ENCODE measurements around the gene PTTG1IP. TPM values are rescaled to one million over a fixed set of nuclear protein-coding genes. Genes with fewer than 3 reads are reported as not detected.

Gene PTTG1IP
- total RNA-seq, 6 experiments from 2014 or later: 241 to 290 (median 277) TPM

- H3K4me3 Mint-ChIP-seq: no peak overlapping the region
- DNase-seq: no peak
- peaks cover 20% of the 10 kb centered on the region for H3K27me3 Mint-ChIP-seq (ENCODE audit: insufficient read depth)
- no peaks in the 10 kb centered on the region for H3K4me1 Mint-ChIP-seq (ENCODE audit: low read depth)
- no peaks in the 10 kb centered on the region for H3K36me3 Mint-ChIP-seq (ENCODE audit: low read depth)
- TF ChIP-seq, protein P1, sequence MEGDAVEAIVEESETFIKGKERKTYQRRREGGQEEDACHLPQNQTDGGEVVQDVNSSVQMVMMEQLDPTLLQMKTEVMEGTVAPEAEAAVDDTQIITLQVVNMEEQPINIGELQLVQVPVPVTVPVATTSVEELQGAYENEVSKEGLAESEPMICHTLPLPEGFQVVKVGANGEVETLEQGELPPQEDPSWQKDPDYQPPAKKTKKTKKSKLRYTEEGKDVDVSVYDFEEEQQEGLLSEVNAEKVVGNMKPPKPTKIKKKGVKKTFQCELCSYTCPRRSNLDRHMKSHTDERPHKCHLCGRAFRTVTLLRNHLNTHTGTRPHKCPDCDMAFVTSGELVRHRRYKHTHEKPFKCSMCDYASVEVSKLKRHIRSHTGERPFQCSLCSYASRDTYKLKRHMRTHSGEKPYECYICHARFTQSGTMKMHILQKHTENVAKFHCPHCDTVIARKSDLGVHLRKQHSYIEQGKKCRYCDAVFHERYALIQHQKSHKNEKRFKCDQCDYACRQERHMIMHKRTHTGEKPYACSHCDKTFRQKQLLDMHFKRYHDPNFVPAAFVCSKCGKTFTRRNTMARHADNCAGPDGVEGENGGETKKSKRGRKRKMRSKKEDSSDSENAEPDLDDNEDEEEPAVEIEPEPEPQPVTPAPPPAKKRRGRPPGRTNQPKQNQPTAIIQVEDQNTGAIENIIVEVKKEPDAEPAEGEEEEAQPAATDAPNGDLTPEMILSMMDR (IDR thresholded peaks at IDR 0.05): no peak
- no peaks in the 10 kb centered on the region; the same call in 1 of the 2 replicates for H3K9me3 Mint-ChIP-seq
- H3K27ac Mint-ChIP-seq: no peak overlapping the region
Observed at GRCh38 chr21:44899768-44900558, 26.5 kb upstream of the PTTG1IP start.

DNA sequence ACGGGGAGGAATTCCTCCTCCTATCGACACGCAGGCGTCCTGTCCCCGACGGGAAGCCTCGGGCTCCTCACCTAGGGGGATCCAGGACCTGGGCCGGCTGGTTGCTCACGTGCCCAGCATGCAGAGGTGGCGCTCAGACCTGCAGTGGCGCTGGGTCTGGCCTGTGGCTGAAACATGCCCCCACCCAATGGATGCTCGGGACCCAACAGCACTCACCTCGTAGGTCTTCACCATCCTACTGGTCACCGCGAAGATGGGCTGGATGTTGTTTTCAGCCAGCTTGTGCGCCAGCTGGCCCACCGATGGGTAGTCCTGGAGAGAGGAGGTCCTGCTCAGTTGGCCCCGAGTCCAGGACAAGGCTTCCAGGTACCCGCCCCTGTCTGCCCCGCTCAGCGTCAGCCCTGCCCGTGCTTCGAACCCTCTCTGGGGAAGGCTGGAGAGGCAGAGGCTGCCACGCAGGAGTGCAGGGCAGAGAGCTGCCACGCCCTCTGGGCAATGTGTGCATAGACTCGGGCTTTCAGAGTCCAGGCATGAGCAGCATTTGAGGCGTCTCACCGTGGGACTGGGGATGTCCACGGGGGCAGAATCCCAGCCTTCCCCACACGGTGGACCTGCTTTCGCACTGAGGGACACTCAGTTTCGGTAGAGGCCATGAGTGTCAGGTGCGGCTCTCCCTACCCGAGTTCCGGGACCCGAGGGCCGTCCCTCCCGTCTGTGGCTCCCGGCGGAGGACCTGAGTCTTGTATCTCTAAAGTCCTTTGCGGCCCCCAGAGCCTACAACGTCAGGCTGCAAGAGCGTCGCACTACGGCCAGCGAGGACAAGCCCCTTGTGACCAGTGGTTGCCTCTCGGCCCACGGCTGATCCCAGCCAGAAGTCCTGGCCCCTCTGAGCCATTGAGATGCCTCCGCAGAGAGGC lies 25.6 kb upstream of the PTTG1IP start:
- no peak overlapping the region for H3K4me3 Mint-ChIP-seq
- H3K27me3 Mint-ChIP-seq (ENCODE audit: insufficient read depth): peaks cover 24% of the 10 kb centered on the region
- H3K9me3 Mint-ChIP-seq: no peaks in the 10 kb centered on the region; the same call in 1 of the 2 replicates
- no peak overlapping the region for H3K27ac Mint-ChIP-seq
- H3K4me1 Mint-ChIP-seq (ENCODE audit: low read depth): no peaks in the 10 kb centered on the region
- DNase-seq: no peak
- TF ChIP-seq, protein P1 (IDR thresholded peaks at IDR 0.05): no peak
- no peaks in the 10 kb centered on the region for H3K36me3 Mint-ChIP-seq (ENCODE audit: low read depth)

- DNase-seq: no peak
- TF ChIP-seq, protein P1 (IDR thresholded peaks at IDR 0.05): no peak
- Mint-ChIP-seq H3K27me3 (ENCODE audit: insufficient read depth) (peaks cover 26% of the 10 kb centered on the region), H3K4me1 (ENCODE audit: low read depth) (no peaks in the 10 kb centered on the region), H3K27ac (no peak overlapping the region), H3K4me3 (no peak overlapping the region), H3K9me3 (no peaks in the 10 kb centered on the region; the same call in 1 of the 2 replicates), H3K36me3 (ENCODE audit: low read depth) (no peaks in the 10 kb centered on the region)
Observed at GRCh38 chr21:44898011-44898488, 24.6 kb upstream of the PTTG1IP start.

DNA sequence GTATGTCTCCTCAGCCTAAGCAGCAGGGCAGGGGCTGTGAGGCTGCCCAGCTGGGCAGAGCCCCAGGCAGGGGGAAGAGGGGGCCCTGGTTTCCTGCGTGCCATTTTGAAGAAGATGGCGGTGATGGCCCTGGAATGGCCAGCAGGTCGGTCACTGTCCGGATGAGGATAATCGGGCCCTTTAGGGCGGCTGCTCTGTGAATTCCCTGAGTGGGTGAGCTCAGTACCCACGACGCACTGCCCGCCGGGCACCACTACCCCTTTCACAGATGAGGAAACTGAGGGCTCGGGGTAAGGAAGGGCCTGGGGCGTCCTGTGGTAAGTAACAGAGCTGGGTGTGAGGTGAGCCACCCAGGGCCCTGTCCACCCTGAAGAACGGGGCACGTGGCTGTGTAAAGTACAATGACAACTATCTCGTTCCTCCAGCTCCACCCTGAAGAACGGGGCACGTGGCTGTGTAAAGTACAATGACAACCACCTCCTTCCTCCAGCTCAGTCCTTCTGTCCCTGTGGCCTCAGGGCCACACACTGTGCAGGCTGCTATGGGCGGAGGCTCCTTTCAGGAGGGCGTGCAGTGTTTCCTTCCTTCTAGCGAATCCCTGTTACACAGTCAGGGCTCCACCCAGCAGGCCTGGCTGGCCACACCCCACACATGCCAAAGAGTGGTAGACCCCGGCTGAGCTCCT lies 24.0 kb upstream of the PTTG1IP start:
- no peaks in the 10 kb centered on the region for H3K4me1 Mint-ChIP-seq (ENCODE audit: low read depth)
- no peak for DNase-seq
- no peak overlapping the region for H3K4me3 Mint-ChIP-seq
- H3K36me3 Mint-ChIP-seq (ENCODE audit: low read depth): no peaks in the 10 kb centered on the region
- H3K27me3 Mint-ChIP-seq (ENCODE audit: insufficient read depth): peaks cover 26% of the 10 kb centered on the region
- no peak overlapping the region for H3K27ac Mint-ChIP-seq
- H3K9me3 Mint-ChIP-seq: no peaks in the 10 kb centered on the region; the same call in 1 of the 2 replicates
- TF ChIP-seq, protein P1 (IDR thresholded peaks at IDR 0.05): no peak
